Osteoblast (primary cell): Measurements from ENCODE around the gene ZNF777. TPM values are rescaled to one million over a fixed set of nuclear protein-coding genes. Genes with fewer than 3 reads are reported as not detected.

Source experiments
- DNase-seq: peaks from one replicate; pipeline ENCODE4 v3.0.0; 2011; ENCODE audit warnings: low spot score, mixed read lengths; ENCODE audit not compliant: insufficient read length; ENCODE audit errors: missing footprints
- H2AFZ ChIP-seq: 2 replicates; pipeline ENCODE4 v1.6.0; 2011; ENCODE audit warnings: mild to moderate bottlenecking, low read length
- H3K27ac ChIP-seq: 2 replicates; pipeline ENCODE4 v1.5.1; 2011; ENCODE audit warnings: mild to moderate bottlenecking, low read depth, low read length, moderate library complexity
- H3K27me3 ChIP-seq: 2 replicates; pipeline ENCODE4 v1.6.0; 2012; ENCODE audit warnings: mild to moderate bottlenecking, control low read depth, inconsistent platforms, low read length, moderate library complexity; ENCODE audit not compliant: insufficient read depth
- H3K36me3 ChIP-seq: 2 replicates; pipeline ENCODE4 v1.5.1; 2011; ENCODE audit warnings: mild to moderate bottlenecking, low read length, control low read depth, moderate library complexity; ENCODE audit not compliant: insufficient read depth
- H3K4me1 ChIP-seq: 2 replicates; pipeline ENCODE4 v1.5.1; 2011; ENCODE audit warnings: mild to moderate bottlenecking, low read length, control low read depth, moderate library complexity; ENCODE audit not compliant: insufficient read depth
- H3K4me2 ChIP-seq: 2 replicates; pipeline ENCODE4 v1.6.0; 2011; ENCODE audit warnings: mild to moderate bottlenecking, low read length; ENCODE audit not compliant: insufficient read depth
- H3K4me3 ChIP-seq: fragments of 200-600 bp; sonication (generic); 3 replicates; pipeline ENCODE4 v1.5.1; 2012; ENCODE audit warnings: mild to moderate bottlenecking, low read length, inconsistent platforms; ENCODE audit not compliant: insufficient read depth
- H3K79me2 ChIP-seq: 2 replicates; pipeline ENCODE4 v1.6.0; 2012; ENCODE audit warnings: mild to moderate bottlenecking, low read length, control low read depth, inconsistent platforms; ENCODE audit not compliant: insufficient read depth
- H3K9me3 ChIP-seq: 2 replicates; pipeline ENCODE4 v1.5.1; 2011; ENCODE audit warnings: low read depth, low read length, control low read depth
- H4K20me1 ChIP-seq: 2 replicates; pipeline ENCODE4 v1.6.0; 2012; ENCODE audit warnings: mild to moderate bottlenecking, low read length, control low read depth; ENCODE audit not compliant: insufficient read depth
- total RNA-seq: library from RNA; depleted of rRNA; stranded (reverse); fragments of >200 nt; gene quantifications from 2 replicates; pipeline ENCODE4 v1.2.3, GENCODE V29; 2012
- TF ChIP-seq, protein P1 (sequence below): IDR thresholded peaks from 2 replicates; pipeline ENCODE4 v1.5.1; 2011; ENCODE audit warnings: mild to moderate bottlenecking, low read depth, low read length, moderate library complexity; ENCODE audit errors: extremely low read depth

The ZNF777 gene
- total RNA-seq, 1 donor: 7.6 TPM

- H3K79me2 ChIP-seq: no peaks in the 10 kb centered on the region
- no peak overlapping the region for H3K4me3 ChIP-seq
- H2AFZ ChIP-seq: no peak overlapping the region
- no peak overlapping the region for H3K4me2 ChIP-seq
- H4K20me1 ChIP-seq: no peaks in the 10 kb centered on the region
- H3K36me3 ChIP-seq: no peaks in the 10 kb centered on the region
- TF ChIP-seq, protein P1, sequence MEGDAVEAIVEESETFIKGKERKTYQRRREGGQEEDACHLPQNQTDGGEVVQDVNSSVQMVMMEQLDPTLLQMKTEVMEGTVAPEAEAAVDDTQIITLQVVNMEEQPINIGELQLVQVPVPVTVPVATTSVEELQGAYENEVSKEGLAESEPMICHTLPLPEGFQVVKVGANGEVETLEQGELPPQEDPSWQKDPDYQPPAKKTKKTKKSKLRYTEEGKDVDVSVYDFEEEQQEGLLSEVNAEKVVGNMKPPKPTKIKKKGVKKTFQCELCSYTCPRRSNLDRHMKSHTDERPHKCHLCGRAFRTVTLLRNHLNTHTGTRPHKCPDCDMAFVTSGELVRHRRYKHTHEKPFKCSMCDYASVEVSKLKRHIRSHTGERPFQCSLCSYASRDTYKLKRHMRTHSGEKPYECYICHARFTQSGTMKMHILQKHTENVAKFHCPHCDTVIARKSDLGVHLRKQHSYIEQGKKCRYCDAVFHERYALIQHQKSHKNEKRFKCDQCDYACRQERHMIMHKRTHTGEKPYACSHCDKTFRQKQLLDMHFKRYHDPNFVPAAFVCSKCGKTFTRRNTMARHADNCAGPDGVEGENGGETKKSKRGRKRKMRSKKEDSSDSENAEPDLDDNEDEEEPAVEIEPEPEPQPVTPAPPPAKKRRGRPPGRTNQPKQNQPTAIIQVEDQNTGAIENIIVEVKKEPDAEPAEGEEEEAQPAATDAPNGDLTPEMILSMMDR: no peak
- H3K4me1 ChIP-seq: no peaks in the 10 kb centered on the region
- no peaks in the 10 kb centered on the region for H3K9me3 ChIP-seq
- DNase-seq: no peak
- no peak overlapping the region for H3K27ac ChIP-seq
- H3K27me3 ChIP-seq: no peaks in the 10 kb centered on the region
Measured at GRCh38 chr7:149466364-149466763, 5.5 kb upstream of the ZNF777 start.

DNA sequence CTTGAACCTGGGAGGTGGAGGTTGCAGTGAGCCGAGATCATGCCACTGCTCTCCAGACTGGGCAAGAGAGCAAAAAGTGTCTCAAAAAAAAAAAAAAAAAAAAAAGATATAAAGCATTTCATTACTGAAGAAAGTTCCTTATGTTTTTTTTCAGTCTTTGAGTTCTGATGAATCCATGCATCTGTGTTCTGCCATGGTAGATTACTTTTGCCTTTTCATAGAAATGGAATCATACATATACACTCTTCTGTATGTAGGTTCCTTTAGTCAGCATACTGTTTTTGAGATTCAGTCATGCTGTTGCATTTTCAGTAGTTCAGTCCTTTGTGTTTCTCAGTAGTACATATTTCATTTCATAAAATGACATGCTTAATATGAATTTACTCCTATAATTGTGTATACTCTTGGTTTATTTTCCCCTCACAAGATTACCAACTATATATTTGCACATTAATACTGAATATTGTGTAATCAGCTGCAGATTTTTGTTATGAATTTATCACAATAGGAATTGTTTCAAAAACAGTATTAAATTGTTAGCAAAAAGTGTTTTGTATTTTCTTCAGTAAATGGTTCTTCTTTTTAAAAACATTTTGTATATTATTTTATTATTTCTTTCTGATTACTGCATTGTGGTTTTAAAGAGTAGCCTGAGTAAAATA is 2.8 kb upstream of the ZNF777 start:
- Histone ChIP-seq H3K4me2 (no peak overlapping the region), H4K20me1 (peaks cover 6% of the 10 kb centered on the region), H3K27ac (no peak overlapping the region), H2AFZ (no peak overlapping the region), H3K79me2 (peaks cover 13% of the 10 kb centered on the region), H3K36me3 (no peaks in the 10 kb centered on the region), H3K9me3 (no peaks in the 10 kb centered on the region), H3K4me1 (peaks cover 7% of the 10 kb centered on the region), H3K27me3 (no peaks in the 10 kb centered on the region), H3K4me3 (no peak overlapping the region)
- DNase-seq: no peak
- TF ChIP-seq, protein P1: no peak

GRCh38 chr7:149462101-149462520 is 1.2 kb upstream of the ZNF777 start:
- H3K27me3 ChIP-seq: no peaks in the 10 kb centered on the region
- peaks cover 13% of the 10 kb centered on the region for H3K4me1 ChIP-seq
- TF ChIP-seq, protein P1: no peak
- peaks cover 28% of the 10 kb centered on the region for H3K79me2 ChIP-seq
- no peaks in the 10 kb centered on the region for H3K9me3 ChIP-seq
- no peak overlapping the region for H3K4me2 ChIP-seq
- peaks cover 14% of the 10 kb centered on the region for H4K20me1 ChIP-seq
- no peak overlapping the region for H3K27ac ChIP-seq
- DNase-seq: no peak
- H3K36me3 ChIP-seq: no peaks in the 10 kb centered on the region
- no peak overlapping the region for H2AFZ ChIP-seq
- no peak overlapping the region for H3K4me3 ChIP-seq

- Histone ChIP-seq H3K4me1 (peaks cover 19% of the 10 kb centered on the region), H3K9me3 (no peaks in the 10 kb centered on the region), H4K20me1 (peaks cover 23% of the 10 kb centered on the region), H3K27ac (no peak overlapping the region), H2AFZ (no peak overlapping the region), H3K4me2 (peak overlapping the region; percentile 72), H3K4me3 (peak overlapping the region; percentile 81), H3K79me2 (peaks cover 41% of the 10 kb centered on the region), H3K36me3 (peaks cover 9% of the 10 kb centered on the region), H3K27me3 (no peaks in the 10 kb centered on the region)
- DNase-seq: peak; percentile 95
- TF ChIP-seq, protein P1: no peak
Measured at GRCh38 chr7:149459540-149460452, 1.1 kb downstream of the ZNF777 start.
